Activated gamma-delta T cell treated with Interleukin-2 at 50 U/mL for 16 hours (primary cell): ENCODE measurements around the gene PDIA4.
"Not testable (repeated sequence)": the region's sequence is repeated elsewhere in the genome, so short reads cannot be mapped to it uniquely, and the experiment has no call there.

Experiments used
- DNase-seq: peaks from one replicate; pipeline ENCODE4 v3.0.0-alpha.2; 2020

PDIA4 gene

DNA sequence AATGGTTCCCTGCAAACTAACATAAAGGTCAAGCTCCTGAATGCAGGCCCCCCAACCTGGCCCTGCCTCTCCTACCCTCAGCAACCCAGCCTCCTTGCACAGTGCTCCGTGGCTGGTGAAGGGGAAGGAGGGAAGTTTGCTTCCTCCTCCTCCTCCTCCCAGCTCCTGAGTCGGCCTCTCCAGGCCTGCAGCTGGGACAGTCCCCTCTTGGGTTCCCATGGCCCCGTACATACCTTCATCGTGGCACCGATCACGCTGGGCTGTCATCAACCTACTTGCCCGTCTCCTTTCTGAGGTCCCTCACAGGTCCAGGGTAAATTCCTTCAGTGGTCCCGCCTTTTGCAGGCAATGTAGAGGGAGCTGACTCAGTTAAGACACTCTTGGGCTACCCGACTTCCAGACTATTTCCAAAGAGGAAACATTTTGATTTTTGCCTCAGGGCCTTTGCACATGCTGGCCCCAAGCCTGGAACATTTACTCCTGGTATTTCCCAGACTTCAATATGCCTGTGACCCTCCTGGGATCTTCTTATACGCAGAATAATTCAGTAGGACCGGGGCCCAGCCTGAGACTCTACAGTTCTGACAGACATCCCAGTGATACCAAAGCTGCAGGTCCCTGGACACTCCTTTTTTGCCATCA is 26.8 kb downstream of the PDIA4 start:
- DNase-seq: no peak

DNA sequence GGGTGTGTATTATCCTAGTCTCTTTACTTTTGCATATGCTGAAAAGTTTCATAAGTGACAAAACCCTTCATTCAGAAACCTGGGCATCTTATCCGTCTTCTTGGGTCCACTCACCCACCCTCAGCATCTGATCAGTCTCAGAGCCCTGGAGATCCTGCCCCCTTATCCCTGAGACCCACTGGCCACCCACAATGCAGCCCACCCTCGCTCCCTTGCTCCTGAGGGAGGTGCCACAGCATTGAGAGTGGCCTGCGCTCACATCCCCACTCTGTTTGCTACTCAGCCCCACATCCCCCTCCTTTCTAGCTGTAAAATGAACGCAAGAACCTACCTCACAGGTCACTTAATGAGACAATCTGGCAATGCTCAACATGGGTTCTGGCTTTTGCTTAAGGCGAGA is 27.3 kb downstream of the PDIA4 start:
- DNase-seq: no peak

DNA sequence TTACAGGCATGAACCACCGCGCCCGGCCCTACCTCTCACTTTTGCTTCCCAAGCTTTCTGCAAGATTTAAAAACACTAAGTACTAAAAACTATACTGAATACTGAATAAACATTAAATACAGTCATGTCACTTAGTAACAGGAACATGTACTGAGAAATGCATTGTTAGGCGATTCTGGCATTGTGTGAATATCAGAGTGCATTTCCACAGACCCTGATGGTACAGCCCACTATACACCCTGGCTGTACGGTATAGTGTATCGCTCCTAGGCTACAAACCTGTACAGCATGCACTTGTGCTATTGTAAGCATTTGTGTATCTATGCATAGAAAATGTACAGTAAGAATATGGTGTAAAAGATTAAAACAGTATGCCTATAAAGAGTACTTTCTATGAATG is 29.1 kb downstream of the PDIA4 start:
- no peak for DNase-seq

DNA sequence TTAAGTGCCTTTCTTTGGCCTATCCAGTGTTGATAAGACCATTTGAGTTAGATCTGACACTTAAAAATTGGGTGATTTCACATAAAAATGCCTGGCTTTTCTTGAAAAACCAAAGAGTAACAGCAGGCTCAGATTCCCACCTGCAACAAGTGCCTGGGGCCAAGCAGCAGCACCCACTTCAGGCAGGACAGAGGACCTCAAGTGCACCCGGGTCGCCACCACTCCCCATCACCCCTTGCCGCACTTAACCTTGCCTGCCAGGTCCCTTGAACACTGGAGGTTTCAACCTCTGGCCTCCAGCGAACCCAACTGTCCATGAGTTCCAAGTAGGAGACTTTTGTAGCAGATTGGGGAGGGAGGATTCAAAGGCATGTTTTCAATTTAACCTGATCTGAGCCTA is 30.8 kb downstream of the PDIA4 start:
- DNase-seq: no peak

DNA sequence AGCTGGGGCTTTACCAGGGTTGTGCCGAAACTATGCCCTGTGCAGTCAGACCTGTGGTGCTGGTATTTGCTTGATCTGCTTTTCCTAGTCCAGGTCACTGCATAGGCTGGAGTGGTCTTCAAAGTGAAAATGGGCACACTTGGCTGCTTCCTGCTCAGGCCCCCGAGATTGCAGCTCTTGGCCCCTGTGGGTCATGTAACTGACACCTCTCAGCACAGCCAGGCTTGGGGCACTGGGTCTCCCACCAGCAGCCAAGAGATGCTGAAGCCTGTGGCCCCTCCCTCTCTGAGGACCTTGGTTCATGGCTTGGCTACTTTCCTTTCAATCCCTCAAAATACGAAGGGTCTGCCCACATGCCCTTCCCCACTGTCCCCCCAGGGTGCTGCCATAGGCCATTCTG is 33.7 kb downstream of the PDIA4 start:
- no peak for DNase-seq

DNA sequence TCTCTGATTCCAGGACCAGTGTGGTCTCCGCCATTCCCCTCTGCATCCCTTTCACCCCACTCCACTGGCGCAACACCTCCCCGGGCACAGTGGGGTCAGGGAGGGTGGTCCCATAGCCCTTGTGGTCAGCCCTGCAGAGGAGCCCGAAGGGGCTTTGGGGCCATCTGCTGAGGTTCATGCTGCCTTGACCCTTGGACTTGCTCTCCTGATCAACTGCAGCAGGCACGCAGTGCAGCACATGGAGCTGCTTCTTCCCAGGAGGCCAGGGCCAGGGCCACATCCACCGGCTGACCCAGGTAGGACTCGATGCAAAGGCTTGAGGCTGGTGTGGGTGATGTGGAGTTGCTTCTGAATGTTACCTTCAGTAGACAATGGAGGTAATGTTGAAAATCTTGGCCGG is 35.1 kb downstream of the PDIA4 start:
- DNase-seq: no peak

DNA sequence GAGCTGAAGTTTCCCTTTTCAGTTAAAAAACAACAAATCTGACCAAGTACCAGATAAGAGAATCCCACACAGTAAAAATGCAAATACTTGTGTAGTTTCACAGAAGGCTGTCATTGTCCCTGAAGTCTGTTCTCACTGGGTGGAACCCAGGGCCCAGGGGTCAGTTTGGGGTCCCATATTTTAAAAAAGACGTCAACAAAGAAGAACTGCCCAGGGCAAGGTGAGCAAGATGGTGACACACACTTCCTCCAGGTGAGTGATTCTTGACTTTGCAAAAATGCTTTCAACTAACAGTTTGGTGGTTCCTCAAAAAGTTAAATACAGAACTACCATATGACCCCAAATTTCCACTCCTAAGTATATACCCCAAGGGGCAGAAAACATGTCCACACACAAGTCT is 36.8 kb downstream of the PDIA4 start:
- no peak for DNase-seq

DNA sequence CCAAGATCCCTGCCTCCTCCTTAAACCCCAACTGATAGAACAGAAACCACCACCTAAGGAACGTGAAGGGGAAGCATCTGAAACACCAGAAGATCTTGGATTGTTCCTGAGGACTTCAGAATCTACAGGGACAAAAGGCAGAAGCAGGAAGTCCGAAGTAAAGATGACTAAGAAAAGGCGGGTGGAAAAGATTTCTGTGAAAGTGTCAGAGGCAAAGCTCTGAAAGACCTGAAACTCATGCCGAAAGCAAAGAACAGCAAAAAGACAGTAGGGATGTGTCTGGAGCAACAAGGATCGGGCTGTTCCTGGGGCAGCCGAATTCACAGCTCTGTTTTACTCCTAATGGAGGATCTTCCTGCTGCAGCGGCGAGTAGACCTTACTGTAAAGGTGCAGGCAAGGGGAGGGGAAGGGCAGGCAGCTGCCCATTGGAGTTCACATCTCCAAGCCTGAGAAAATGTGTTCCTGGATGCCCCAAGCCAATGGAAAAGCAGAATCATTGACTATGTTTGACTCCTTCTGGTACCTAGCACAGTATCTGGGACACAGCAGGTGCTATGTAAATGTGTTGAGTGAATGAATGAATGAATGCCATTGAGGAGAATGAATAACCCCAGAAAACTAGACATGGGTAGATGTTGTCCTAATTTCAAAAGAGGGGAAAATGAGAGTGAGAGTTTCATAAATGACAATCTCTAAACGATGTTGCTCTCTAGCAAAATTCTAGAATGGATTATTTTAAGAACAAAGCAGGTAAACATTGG is 40.4 kb downstream of the PDIA4 start:
- no peak for DNase-seq

DNA sequence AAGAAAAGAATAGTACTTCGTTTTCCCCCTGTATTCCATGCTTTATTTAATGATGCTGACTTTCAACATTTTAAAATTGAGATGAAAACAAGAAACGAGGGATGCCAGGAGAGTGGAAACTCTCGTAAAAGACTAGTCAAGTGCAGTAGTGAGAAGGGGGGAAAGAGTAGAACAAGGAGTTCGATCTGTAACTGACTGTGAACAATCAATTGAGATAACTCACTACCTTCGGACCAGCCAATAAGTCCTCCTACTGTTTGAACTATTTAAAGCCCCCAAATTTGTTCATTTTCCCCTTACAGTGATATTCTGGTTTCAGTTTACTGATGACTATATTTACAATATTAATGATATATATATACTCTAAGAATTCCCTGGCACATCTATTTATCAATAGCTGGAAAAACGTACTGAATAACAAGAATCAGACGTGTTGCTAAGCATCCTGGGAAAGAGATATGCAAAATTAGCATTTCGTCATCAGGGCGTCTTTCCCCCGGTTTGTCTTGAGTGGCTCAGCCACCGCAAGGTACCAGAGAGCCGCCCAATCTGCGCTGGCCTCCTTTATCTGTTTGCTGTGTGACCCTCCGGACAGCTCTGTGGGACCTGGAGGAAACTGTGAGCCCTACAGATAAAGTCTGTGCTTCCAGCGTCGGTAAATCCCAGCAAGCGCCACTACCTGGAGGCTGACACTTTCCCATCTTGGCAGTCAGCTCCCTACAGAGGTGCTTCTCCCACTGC is 41.1 kb downstream of the PDIA4 start:
- peak; percentile 77 for DNase-seq

DNA sequence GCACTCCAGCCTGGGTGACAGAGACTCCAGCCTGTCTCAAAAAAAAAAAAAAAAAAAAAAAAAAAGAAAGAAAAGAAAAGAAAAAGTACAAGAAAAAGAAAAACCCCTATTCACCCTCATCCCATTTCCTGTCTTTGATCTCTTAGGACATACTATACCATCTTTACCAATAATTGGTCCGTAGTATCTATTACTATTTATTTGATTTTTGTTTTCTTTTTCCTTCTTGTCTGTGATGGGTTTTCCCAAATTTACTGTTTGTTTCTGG is 41.6 kb downstream of the PDIA4 start:
- DNase-seq: no peak

DNA sequence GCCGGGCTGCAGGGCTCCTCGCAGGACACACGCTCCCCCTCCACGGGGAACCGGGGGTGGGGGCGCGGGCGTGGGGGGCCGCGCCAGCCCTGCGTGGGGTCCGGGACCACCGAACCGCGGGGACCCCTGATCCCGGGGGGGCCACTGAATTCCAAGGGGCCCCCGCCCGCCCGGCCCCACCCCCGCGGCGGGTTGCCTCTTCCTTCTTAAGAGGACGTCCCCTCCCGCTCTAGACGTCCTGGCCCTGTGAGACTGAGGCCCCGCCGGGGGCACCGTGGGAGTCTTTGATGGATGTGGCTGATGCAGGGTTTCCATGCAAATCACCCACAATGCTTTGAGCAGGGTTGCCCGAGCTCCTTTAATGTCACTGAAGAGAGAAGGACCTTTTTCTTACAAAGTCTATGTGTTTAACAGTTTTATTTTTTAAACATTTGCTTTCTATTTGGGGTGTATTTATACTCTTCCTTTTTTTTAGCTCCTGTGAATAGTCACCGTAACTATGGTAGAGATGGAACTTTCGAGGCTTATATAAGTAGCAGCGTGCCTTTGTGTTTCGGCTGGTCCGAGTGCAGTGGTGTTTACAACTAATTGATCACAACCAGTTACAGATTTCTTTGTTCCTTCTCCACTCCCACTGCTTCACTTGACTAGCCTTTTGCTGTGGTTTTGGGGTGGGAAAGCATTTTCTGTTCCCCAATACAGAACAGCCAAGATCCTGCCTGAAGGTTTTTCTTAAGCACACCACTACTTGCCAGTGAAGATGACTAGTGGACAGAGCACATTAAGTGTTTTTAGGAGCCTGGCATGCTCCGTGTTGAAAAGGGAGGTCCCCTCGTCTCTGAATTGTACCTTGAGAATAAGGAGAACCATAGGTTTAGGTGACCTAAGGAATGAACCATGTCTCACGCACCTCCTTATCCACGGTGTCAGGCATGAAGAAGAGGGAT is 44.8 kb downstream of the PDIA4 start:
- peak; percentile 78 for DNase-seq

DNA sequence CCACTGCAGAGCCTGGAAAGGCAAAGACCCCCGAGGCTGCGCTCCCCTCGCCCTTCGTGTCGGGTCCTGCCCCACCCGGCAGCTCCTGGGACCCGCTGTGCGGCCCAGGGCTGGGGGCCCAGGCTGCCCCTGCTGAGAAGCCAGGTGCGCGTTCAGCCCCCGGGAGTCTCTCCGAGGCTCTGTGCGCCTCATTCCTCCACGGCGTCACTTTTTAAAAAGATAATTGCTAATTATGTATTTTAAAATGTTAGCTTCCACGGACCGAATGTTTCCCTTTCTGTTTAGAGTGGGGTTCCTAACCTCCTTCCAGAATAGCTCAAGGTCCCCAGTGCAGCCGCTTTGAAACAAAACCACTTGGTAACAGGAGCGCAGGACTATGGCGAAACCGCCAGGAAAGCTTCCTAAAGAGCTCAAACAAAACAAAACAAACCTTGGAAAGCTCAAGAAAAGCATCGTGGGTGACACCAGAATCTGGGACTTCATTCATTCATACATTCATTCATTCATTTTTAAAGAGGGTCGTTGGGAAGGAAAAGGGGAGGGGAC is 45.6 kb downstream of the PDIA4 start:
- DNase-seq: no peak

DNA sequence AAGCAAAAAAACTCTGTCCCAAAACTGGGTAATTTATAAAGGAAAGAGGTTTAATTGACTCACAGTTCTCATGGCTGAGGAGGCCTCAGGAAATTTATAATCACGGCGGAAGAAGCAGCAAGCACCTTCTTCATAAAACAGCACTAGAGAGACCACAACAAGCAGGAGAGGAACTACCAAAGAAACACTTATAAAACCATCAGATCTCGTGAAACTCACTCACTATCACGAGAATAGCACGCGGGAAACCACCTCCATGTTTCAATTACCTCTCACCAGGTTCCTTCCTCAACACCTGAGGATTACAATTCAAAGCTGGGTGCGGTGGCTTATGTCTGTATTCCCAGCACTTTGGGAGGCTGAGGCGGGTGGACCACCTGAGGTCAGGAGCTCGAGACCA is 48.5 kb downstream of the PDIA4 start:
- no peak for DNase-seq

DNA sequence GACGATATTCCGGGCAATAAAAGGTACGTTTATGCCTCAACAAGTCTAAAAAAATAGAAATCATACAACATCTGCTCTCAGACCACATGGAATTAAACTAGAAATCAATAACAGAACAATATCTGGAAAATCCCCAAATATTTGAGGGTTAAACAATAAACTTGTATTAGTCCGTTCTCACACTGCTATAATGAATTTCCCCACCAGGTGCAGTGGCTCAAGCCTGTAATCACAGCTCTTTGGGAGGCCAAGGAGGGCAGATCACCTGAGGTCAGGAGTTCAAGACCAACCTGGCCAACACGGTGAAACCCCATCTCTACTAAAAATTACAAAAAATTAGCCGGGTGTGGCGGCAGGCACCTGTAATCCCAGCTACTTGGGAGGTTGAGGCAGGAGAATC is 49.2 kb downstream of the PDIA4 start:
- not testable (repeated sequence) for DNase-seq

DNA sequence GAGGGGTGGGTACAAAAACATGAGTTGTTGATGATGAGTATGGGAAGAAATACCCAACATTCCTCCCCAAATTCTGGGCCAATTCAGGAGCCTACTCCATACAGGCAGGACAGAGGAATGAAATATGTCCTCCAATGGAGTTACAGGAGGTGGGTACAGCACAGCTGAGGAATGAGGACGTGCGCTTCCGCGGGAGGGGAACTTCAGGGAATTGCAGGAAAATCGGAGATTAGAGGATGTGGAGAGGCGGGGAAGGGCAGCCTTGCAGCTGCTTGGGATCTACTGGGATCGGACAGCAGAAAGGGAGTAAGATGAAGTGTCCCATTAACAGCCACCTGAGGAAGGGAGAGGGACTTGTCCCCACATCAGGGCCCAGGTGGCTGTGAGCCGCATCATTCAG is 50.2 kb downstream of the PDIA4 start:
- no peak for DNase-seq

DNA sequence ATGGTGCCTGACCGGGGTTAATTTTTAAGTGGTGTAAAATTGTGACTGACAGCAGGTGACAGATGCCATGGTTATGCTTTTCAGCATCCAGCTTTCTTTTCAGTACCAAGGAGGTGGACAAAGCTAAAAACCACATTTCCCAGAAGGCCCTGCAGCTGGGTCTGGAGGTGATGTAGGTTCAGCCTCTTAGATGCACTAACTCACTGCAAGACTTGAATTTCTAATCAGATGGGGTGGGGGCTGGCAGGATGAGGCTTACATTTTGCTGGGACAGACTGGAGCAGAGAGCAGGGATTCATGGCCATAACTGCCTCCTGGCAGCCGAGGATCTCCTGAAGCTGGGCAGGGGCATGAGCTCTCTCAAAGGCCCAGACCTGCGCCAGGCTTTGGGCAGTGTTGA is 52.4 kb downstream of the PDIA4 start:
- no peak for DNase-seq

DNA sequence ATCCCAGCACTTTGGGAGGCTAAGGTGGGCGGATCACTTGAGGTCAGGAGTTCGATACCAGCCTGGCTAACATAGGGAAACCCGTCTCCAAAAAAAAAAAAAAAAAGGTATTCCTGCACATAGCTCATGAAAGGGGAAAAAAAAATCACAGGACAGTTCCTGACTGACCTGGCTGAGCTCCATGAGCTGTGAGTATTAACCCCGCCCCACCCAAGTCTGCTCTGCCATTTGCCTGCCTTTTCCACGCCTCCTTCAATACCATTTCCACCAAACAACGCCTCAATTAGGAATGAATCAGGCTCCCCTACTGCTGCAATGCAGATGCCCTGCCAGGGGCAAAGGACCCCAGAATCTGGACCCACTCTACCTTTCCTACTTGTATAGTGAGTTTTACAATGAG is 55.0 kb downstream of the PDIA4 start:
- no peak for DNase-seq

DNA sequence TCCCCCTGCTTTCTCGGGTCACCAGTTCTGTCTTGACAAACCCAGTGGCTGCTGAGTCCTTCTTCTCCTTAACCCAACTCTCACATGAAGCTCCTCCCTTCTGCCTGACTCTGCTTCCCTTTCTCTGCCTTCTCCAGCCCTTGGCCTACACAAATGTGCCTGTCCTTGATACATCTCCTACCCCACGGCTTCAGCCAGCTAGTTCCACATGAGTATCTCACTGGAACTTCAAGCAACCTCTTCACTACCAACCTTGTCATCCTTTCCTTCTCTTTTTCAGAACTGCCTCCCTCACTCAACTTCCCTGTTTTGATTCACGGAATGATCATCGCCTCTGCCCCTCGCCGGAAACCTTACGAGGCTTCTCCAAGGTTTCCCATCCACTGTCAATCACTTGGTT is 55.9 kb downstream of the PDIA4 start:
- DNase-seq: no peak

DNA sequence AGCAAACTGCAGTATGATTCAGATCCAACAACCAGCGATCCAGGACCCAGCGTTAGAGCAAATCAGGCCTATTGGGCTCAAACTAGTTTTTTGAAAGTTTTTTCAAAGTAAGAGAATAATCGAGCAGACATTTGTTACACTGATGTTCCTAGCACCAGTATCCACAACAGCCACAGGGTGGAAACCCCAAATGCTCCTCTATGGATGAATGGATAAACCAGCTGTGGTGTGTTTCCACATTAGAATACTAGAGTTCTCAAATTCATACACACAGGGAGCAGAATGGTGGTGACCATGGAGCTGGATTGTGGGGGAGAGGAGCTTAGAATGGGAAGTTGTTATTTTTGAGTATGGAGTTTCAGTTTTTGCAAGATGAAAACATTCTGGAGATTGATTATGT is 60.7 kb downstream of the PDIA4 start:
- no peak for DNase-seq

DNA sequence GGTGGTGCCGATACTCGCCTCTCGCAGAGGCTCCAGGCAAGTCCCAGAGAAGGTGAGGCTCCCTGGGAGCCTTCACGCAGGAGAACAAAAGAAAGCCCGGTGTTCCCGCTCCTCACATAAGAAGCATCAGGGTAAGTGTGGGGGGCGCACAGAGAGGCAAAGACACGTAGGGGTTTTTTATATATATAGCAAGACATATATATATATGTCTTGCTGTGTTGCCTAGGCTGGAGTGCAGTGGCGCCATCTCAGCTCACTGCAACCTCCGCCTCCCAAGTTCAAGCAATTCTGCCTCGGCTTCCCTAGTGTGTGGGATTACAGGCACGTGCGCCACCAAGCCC is 61.3 kb downstream of the PDIA4 start:
- DNase-seq: no peak

DNA sequence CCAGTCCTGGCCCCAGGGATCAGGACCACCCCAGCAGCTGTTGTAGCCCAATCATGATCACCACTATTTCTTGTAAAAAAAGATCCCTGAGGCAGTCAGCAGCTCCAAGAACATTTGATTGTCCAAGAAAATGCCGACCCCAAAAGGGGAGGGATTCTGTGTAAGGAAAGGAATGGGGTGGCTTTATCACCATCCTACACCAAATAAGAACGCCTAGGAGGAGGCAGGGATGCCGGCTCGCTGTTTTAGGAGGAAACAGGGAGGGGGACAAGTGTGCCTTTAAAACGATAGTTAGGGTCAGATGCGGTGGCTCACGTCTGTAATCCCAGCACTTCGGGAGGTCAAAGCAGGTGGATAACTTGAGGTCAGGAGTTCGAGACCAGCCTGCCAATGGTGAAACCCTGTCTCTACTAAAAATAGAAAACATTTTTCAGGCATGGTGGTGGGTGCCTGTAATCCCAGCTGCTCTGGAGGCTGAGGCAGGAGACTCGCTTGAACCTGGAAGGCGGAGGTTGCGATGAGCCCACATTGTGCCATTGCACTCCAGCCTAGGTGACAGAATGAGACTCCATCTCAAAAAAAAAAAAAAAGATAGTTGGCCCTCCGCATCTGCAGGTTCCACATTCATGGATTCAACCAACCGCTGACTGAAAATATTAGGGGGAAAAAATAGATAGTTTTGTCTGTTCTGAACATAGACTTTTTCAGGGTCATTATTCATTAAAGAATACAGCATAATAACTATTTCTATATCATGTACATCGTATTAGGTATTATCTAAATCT is 63.6 kb downstream of the PDIA4 start:
- no peak for DNase-seq
